ENCODE results near the gene IDUA. TPM values are rescaled to one million over a fixed set of nuclear protein-coding genes. Genes with fewer than 3 reads are reported as not detected.

IDUA gene
- polyA plus RNA-seq, 4 donors: 9.8 to 21.5 (median 19.1) TPM

DNA sequence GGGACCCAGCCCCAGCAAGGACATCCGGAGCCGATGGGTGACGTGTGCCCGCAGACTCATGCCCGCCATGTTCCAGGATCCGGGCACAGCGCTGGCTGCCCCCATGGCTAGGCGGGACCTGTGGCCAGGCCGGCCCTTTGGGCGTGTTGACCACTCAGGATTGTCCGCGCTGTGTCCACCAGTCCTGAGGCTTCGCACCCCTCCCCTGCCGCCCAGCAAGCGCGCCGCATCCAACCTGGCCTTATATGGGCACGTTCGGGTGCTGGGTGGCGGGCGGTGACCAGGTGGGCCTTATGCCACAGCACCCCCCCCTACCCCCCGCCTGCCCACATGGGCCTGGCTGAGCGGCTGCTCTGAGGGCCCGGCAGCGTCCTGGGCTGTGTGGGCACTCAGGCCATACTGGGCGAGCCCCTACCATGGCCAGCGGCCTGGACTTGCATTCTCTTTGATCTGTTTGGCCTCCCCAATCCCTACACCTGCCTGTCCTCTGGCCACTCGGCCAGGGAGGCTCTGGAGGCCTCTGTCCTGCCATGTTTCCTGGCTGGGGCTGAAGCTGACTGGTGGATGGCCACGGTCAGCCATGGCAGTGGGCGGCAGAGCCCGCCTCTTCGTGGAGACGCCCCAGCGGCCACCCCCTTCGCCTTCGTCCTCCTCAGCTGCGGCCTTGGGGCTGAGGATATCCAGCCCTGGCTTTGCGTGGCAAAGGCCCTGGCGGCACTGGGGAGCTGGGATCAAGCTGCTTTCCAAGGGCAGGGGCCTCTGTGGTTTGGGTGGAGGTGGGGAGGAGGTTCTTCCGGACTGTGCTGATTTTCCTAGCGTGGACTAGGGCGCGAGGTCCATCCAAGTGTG, 26.6 kb downstream of the IDUA start:
- no peak for DNase-seq (ENCODE audit: low read depth in 4 of 4, low spot score in 2 of 4)

DNA sequence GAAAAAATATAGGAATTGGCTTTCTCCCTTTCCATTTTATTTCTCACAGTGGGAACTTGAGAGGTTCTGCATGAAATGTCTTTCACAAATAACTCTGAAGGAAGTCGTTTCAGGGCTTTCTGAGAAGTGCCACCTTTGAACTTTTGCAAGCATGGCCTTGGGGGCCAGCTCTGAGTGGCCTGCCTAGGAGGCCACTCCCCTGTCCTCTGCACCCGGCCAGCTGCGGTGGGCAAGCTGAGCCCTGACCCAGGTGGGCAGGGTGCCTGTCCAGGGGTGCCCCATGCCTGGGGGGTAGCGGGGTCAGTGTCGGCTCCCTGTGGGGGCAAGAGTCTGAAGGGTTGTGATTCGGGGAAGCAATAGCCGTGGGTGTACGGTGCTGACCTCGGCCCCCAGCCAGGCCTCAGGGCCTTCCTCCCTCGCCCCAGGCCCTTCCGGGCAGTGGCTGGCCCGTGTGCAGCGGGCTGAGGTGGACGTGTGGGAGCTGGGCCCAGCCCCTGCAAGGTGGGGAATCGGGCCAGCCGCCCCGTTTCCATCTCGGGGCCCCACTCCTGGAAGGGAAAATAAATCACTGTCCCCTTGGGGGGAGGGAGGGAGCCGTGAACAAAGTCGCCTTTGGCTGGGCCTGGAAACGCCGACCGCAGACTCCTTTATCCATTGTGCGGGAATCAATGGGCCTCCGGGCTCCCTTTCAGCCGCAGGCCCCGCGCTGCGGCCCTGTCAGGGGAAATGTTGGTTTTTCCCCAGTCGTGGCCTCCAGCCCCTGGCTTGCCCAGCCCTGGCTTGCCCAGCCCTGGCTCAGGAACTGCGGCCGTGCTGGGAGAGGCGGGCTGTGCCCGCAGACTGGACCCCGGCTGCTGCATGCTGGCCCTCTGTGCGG, 27.7 kb downstream of the IDUA start:
- DNase-seq (ENCODE audit: low read depth in 4 of 4, low spot score in 2 of 4): no peak

DNA sequence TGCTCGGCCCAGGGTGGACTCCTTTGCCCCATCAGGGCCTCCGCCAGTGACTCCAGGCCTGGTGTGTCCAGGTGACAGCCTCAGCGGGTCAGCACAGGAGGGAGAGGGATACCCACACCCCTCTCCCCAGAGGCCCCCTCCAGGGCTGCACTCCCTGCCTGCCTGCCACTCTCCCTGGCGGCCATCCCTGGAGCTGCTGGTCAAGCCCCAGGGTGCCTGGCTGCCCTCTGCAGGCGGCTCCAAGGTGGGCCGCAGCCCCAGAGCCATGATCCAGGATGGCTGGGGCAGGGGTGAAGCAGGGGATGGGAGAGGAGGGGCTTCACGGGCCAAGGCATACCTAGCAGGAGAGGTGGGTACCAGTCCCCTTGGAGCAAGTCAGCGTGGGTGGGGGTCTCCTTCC, 28.3 kb downstream of the IDUA start:
- no peak for DNase-seq (ENCODE audit: low read depth in 4 of 4, low spot score in 2 of 4)

DNA sequence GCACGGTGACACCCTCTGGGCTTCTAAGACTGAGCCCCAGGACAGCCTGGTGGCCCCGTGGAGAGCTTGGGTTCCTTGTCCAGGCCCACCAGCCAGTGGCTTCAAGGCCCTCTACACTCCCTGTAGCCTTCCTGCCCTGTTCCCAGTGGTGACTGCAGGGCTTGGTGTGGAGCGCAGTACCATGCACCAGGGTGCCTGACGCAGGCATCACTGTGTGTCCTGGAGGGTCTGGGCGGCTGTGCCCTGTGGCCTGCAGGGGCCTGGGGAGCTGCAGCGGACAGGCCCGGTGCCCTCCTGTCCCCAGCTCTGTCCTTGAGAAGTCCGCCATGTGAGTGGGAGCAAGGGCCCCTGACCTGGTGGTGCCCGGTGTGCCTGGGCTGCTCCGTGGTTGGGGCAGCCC, 28.9 kb downstream of the IDUA start:
- DNase-seq (ENCODE audit: low read depth in 4 of 4, low spot score in 2 of 4): no peak

DNA sequence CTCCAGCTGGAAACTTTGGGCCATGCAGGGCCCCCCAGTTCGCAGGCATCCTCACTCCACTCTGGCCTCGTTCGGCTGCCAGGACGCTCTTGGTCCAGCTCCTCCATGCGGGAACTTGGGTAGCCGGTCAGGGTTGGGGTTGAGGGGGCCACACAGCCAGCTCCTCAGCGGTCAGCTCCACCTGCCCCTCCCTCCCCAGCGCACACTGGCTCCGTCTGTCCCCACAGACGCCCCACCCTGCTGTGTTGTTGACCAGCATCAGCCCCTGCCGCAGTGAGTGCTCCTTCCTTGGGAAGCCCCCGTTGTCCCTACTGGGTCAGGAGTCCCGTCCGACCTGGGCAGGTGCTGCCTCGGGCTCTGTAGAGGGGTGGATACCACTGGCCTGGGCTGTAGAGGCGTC, 30.4 kb downstream of the IDUA start:
- no peak for DNase-seq (ENCODE audit: low read depth in 4 of 4, low spot score in 2 of 4)

DNA sequence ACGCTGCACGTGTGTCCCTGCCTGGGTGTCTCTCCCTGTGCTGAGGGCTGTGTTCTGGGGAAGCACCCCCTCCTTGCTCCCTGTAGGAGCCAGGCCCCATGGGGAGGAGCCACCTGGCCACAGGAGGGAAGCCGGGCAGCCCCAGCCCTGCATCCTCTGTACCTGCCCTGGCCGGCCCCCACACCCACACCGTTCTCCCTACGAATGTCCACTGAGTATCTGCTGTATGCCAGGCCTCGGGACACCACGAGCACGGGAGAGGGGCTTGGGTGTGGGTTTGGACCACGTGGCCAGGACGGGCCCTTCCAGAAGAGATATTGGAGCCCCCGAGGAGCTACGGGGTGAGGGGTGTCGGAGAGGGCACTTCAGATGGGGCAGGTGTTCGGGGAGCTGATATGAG, 30.9 kb downstream of the IDUA start:
- DNase-seq (ENCODE audit: low read depth in 4 of 4, low spot score in 2 of 4): no peak

DNA sequence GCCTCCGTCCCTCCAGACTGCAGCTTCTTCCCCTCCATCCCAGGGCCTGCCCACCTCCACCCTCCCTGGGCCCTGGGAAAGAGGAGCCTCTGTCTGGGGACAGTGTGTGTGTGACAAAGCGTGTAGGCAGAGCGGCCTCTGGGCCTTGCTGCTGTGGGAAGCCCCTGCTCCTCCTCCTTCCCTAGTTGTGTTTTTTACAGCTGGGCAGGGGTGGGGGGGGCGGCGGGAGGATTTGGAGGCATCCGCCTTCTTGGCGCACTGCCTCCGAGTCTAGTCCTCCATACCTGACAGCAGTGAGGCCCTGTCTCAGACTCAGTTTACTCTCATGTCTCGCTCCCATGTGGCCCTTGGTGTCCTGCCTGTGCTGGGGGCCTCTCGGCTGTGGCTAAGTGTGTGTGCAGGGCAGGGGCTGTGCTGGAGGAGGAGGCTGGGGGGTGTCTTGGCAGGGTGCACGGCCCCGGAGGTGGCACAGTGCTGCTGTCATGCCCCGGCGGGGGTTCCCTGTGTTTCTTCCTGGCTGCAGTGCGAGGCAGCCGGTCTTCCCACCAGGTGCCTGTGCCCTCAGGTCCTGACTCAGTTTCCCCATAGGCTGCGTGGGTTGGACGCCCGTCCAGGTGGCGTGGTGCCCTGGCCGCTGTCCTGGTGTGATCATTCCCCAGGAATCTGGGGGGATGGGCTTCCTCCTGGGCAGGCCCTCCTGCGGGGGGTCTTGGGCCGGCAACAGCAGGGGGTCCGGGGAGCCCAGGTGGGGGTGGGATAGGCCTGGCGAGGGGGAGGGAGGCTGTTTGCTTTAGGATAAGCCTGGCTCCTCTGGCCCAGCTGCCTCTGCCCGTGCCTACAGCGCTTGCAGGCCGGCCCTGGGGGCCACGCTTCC, 31.5 kb downstream of the IDUA start:
- no peak for DNase-seq (ENCODE audit: low read depth in 4 of 4, low spot score in 2 of 4)

DNA sequence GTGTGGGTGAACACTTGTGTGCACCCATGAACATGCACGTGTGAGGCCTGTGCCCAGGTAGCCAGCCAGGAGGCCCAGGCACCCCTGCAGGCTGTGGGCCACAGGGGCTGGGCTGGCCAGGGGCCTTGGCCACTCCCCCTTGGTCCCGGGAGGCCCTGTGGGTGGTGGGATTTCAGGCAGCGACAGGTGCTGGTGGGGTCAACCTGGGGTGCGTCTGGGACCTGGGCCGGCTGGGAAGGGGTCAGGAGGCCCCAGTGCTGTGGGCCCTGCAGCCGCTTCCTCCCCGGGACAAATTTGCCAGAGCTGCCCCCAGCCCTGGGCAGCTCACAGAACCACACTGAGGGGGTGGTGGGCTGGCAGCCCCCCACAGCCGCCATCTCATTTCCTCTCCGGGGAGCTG, 32.5 kb downstream of the IDUA start:
- no peak for DNase-seq (ENCODE audit: low read depth in 4 of 4, low spot score in 2 of 4)

DNA sequence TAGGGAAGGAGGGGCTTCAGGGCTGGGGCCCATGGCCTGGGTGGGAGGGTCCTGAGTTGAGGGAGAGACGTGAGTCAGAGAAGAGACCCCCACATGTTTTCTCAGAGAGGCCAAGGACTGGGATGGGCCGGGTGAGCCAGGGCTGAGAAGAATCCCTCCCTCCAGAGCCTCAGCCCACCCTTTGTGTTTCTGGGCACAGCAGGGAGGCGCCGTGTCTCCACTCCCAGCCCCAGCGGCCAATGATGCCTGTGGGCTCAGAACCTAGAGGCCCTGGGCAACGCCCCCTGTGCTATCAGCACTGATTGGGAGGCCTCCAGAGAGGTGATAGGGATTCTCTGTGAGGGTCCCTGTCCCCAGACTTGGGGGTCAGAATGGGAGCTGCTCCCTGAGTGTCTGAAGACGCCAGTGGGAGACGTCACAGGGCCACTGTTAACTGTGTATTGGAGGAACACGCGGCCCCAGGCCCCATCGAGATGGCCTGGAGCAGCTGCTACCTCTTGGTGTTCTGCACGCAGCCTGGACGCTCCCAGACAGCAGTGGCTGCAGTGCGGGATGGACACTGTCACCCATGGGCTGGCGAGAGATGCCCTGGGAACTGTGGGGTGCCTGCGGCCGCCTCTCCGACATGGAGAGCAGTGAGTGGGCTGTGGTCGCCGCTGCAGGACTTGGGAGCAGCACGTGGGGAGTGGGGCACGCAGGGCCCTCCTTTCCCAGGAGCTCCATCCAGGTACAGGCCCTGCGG, 33.1 kb downstream of the IDUA start:
- DNase-seq (ENCODE audit: low read depth in 4 of 4, low spot score in 2 of 4): no peak

DNA sequence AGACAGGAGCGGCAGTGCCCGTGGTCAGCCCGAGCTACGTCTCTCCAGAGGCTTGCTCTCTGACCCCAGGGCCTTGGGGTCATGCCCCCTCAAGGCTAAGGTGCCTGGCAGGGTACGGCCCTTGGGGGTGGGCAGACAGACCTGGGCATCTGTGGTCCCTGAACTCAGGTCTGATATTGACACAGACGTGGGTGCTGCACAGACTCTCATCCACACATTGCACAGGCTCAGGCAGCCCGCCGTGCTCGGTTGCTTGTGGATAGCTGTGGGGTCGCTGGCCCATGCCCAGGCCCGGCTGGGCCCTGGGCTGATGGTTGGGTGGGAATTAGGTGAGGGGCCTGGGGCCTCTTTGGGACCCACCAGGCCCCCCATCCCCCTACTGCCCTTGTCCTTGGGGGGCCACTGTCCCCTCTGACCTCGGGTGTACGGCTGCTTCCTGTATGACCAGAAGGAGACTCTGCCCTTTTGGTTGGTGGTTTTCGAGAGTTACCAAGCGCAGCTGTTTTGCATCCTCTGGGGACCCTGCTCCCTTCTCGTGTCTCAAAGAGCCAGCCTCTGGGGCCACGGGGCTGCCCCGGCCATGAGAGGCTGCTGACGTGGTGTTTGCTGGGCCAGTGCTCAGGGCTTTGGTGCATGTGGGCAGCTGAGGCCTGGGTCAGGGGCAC, 34.7 kb downstream of the IDUA start:
- no peak for DNase-seq (ENCODE audit: low read depth in 4 of 4, low spot score in 2 of 4)

DNA sequence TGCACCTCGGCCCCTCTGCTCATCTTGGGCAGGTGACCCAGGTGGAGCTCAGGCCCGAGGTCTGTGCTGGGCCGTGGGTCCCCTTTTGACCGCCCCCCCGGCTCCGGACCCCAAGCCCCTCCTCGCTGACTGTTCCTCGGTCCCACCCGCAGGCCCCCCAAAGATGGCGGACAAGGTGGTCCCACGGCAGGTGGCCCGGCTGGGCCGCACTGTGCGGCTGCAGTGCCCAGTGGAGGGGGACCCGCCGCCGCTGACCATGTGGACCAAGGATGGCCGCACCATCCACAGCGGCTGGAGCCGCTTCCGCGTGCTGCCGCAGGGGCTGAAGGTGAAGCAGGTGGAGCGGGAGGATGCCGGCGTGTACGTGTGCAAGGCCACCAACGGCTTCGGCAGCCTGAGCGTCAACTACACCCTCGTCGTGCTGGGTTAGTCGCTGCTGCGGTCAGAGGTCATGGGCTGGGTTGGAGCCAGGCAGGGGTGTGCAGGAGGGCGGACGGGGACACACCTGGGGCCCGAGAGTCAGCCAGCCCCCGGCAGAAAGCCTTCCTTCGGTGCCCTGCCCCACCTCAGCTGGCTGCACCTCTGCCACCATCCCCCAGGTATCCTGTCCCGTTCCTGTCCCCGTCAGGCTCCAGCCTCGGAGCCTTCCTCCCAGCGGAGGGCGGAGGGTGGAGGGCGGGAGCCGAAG, 35.4 kb downstream of the IDUA start:
- no peak for DNase-seq (ENCODE audit: low read depth in 4 of 4, low spot score in 2 of 4)

DNA sequence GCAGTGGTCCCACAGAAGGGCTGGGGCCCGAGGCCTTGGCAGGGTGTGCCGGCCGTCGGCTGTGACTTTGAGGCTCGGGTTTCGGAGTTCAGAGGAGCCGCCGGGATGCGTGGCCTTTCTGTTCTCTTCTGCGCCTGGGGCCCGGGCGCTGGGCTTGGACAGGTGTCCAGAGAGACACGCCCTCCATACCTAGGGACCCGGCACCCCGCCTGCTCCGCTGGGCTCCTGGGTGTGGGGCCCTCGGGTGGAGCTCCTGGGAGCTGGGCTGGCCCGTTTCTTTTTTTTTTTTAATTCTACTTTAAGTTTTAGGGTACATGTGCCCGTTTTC, 35.9 kb downstream of the IDUA start:
- DNase-seq (ENCODE audit: low read depth in 4 of 4, low spot score in 2 of 4): no peak

DNA sequence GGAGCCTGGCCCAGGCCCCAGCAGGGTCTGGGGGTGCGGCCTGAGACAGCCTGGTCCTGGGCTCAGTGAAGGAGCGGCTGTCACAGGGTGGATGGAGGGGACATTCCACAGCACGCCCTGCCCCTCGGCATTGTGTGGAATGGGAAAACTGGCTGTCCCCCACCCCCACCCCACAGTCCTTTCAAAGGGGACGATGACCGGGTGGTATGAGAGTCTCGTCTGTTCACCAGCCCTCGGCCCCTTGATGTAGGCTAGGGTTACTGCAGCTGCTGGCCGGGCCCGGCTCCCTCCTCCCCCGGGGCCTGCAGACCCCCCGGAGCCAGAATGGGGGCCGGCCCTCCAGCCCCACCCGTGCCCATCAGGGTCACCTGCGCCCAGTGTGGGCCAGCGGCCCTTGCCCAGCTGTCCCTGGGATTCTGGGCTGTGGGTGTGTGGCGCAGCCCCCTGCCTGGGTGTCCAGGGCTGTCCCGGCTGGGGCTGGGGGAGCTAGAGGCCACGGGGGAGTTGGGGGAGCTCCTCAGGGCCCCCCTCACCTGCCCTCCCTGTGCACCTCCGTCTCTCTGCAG, 36.3 kb downstream of the IDUA start:
- no peak for DNase-seq (ENCODE audit: low read depth in 4 of 4, low spot score in 2 of 4)

DNA sequence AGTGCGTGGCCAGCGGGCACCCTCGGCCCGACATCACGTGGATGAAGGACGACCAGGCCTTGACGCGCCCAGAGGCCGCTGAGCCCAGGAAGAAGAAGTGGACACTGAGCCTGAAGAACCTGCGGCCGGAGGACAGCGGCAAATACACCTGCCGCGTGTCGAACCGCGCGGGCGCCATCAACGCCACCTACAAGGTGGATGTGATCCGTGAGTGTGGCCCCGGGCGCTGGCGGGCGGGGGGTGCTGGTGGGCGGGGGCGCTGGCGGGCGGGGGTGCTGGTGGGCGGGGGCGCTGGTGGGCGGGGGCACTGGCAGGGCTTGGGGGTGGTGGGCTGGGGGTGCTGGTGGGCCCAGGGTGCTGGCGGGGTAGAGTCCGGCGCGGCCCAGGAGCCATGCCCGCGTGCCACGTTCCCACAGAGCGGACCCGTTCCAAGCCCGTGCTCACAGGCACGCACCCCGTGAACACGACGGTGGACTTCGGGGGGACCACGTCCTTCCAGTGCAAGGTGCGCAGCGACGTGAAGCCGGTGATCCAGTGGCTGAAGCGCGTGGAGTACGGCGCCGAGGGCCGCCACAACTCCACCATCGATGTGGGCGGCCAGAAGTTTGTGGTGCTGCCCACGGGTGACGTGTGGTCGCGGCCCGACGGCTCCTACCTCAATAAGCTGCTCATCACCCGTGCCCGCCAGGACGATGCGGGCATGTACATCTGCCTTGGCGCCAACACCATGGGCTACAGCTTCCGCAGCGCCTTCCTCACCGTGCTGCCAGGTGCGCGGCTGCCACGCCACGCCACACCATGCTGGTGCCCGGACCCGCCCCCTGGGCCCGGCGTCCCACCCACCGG, 37.3 kb downstream of the IDUA start:
- no peak for DNase-seq (ENCODE audit: low read depth in 4 of 4, low spot score in 2 of 4)

DNA sequence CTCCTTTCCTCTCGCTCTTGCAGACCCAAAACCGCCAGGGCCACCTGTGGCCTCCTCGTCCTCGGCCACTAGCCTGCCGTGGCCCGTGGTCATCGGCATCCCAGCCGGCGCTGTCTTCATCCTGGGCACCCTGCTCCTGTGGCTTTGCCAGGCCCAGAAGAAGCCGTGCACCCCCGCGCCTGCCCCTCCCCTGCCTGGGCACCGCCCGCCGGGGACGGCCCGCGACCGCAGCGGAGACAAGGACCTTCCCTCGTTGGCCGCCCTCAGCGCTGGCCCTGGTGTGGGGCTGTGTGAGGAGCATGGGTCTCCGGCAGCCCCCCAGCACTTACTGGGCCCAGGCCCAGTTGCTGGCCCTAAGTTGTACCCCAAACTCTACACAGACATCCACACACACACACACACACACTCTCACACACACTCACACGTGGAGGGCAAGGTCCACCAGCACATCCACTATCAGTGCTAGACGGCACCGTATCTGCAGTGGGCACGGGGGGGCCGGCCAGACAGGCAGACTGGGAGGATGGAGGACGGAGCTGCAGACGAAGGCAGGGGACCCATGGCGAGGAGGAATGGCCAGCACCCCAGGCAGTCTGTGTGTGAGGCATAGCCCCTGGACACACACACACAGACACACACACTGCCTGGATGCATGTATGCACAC, 38.2 kb downstream of the IDUA start:
- no peak for DNase-seq (ENCODE audit: low read depth in 4 of 4, low spot score in 2 of 4)

DNA sequence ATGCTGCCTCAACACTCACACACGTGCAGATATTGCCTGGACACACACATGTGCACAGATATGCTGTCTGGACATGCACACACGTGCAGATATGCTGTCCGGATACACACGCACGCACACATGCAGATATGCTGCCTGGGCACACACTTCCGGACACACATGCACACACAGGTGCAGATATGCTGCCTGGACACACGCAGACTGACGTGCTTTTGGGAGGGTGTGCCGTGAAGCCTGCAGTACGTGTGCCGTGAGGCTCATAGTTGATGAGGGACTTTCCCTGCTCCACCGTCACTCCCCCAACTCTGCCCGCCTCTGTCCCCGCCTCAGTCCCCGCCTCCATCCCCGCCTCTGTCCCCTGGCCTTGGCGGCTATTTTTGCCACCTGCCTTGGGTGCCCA, 39.3 kb downstream of the IDUA start:
- DNase-seq (ENCODE audit: low read depth in 4 of 4, low spot score in 2 of 4): no peak

DNA sequence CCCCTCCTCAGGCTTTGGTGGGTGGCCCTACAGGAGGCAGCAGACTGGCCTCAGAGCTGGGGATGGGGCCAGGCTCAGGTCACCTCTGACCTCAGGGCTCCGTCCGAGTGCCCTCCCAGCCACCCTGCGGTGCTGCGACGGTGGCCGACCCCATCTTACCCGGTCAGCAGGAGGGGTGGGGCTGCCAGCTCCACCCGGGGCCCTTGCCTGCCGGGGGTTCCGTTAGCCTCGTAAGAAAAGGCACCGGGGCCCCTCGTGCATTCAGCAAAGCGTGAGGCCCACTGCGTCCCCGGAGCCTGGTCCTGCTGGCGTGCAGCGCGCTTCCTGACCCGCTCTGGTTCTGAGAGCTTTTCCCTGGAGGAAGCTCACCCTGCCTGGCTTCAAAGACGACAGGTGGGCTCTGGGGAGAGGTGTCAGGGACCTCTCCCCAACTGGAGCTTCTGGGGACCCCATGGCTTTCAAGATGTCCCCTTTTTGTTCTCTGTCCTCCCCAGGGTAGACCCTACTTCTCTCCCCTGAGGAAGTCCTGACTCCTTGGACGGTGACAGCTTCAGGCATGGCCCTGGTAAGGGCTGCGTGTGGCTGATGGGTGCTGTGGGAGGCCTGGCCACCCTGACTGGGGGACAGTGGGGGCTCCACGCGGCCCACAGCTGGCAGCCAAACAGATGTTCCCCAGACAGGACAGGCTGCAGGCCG, 40.5 kb downstream of the IDUA start:
- DNase-seq (ENCODE audit: low read depth in 4 of 4, low spot score in 2 of 4): no peak
